Measurements from ENCODE around the gene FAAP100.

GRCh38 chr17:81502471-81503017, 49.6 kb downstream of the FAAP100 start:
- TF ChIP-seq POLR2A (IDR thresholded peaks at IDR 0.05), result no peak
- TF ChIP-seq, protein P1, sequence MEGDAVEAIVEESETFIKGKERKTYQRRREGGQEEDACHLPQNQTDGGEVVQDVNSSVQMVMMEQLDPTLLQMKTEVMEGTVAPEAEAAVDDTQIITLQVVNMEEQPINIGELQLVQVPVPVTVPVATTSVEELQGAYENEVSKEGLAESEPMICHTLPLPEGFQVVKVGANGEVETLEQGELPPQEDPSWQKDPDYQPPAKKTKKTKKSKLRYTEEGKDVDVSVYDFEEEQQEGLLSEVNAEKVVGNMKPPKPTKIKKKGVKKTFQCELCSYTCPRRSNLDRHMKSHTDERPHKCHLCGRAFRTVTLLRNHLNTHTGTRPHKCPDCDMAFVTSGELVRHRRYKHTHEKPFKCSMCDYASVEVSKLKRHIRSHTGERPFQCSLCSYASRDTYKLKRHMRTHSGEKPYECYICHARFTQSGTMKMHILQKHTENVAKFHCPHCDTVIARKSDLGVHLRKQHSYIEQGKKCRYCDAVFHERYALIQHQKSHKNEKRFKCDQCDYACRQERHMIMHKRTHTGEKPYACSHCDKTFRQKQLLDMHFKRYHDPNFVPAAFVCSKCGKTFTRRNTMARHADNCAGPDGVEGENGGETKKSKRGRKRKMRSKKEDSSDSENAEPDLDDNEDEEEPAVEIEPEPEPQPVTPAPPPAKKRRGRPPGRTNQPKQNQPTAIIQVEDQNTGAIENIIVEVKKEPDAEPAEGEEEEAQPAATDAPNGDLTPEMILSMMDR (IDR thresholded peaks at IDR 0.05), result no peak
